ENCODE results near the gene L3MBTL1. TPM values are rescaled to one million over a fixed set of nuclear protein-coding genes. Genes with fewer than 3 reads are reported as not detected.
A peak's percentile ranks its signal among the peaks of the same experiment; 100 is the strongest.

Gene L3MBTL1
- total and polyA plus RNA-seq, 2 donors (not counting 3 experiments of a cell fraction or from before 2014, with no cell fraction given): 5.2 to 8.2 TPM

- no peak overlapping the region for H3K4me3 ChIP-seq (replicated peaks in 1 of 3; ENCODE audit: insufficient read depth in 1 of 3, low read depth in 1 of 3, low read length in 3 of 3)
- H3K4me1 ChIP-seq (ENCODE audit: control insufficient read depth, extremely low read depth, insufficient read depth, low read length): no peaks in the 10 kb centered on the region
- no peaks in the 10 kb centered on the region for H4K20me1 ChIP-seq (replicated peaks; ENCODE audit: control insufficient read depth, extremely low read depth, insufficient read depth, low read length)
- H3K36me3 ChIP-seq (ENCODE audit: control insufficient read depth in 2 of 2, extremely low read depth in 1 of 2, insufficient read depth in 2 of 2, low read length in 2 of 2): no peaks in the 10 kb centered on the region
- no peaks in the 10 kb centered on the region for H3K79me2 ChIP-seq (ENCODE audit: control insufficient read depth, insufficient read depth, low read length)
- BruUV-seq (replicated peaks): no TSS peak
- no peaks in the 10 kb centered on the region for H3K9me3 ChIP-seq (replicated peaks; ENCODE audit: control insufficient read depth, insufficient read depth, low read length)
- no peak overlapping the region for H2AFZ ChIP-seq (ENCODE audit: low read depth, low read length)
- FAIRE-seq: peak; percentile 59
- DNase-seq (ENCODE audit: low read depth, low spot score): no peak
- TF ChIP-seq MAX (IDR thresholded peaks at IDR 0.05; ENCODE audit: insufficient read depth, insufficient read length) (no peak), JUN (IDR thresholded peaks at IDR 0.05; ENCODE audit: borderline replicate concordance, insufficient read depth, insufficient read length, low read depth) (no peak), POLR2AphosphoS5 (IDR thresholded peaks at IDR 0.05; ENCODE audit: insufficient read depth, low read depth, low read length) (no peak), GATA2 (IDR thresholded peaks at IDR 0.05; ENCODE audit: insufficient read depth, insufficient read length, low read depth, low read length) (no peak), FOS (IDR thresholded peaks at IDR 0.05; ENCODE audit: borderline replicate concordance, insufficient read depth, low read length) (no peak), POLR2A (IDR thresholded peaks at IDR 0.05; ENCODE audit: low read depth, low read length) (no peak)
- TF ChIP-seq, protein P1, sequence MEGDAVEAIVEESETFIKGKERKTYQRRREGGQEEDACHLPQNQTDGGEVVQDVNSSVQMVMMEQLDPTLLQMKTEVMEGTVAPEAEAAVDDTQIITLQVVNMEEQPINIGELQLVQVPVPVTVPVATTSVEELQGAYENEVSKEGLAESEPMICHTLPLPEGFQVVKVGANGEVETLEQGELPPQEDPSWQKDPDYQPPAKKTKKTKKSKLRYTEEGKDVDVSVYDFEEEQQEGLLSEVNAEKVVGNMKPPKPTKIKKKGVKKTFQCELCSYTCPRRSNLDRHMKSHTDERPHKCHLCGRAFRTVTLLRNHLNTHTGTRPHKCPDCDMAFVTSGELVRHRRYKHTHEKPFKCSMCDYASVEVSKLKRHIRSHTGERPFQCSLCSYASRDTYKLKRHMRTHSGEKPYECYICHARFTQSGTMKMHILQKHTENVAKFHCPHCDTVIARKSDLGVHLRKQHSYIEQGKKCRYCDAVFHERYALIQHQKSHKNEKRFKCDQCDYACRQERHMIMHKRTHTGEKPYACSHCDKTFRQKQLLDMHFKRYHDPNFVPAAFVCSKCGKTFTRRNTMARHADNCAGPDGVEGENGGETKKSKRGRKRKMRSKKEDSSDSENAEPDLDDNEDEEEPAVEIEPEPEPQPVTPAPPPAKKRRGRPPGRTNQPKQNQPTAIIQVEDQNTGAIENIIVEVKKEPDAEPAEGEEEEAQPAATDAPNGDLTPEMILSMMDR (IDR thresholded peaks at IDR 0.05; ENCODE audit: extremely low read depth in 1 of 2, insufficient read depth in 1 of 2, low read depth in 1 of 2, low read length in 2 of 2): no peak
- CTCF ChIA-PET: interaction anchor here (2.7 kb wide), 1 partner anchor 17 kb away, joined by 17 read pairs; no protein-coding TSS in a partner anchor
- H3K9ac ChIP-seq (replicated peaks; ENCODE audit: extremely low read depth, insufficient read depth, low read length): no peak overlapping the region
- intact Hi-C loops (cut with micrococcal nuclease) (no loop called here), dilution Hi-C loops (cut with MboI; ENCODE audit: extremely low pct_ligation_motif_present, low sequenced_read_pairs) (no loop called here)
- POLR2A ChIA-PET: no interaction called here
- H3K9me1 ChIP-seq (replicated peaks; ENCODE audit: control insufficient read depth, extremely low read depth, insufficient read depth, low read length): no peaks in the 10 kb centered on the region
- H3K27ac ChIP-seq (ENCODE audit: insufficient read depth, low read depth, low read length): no peak overlapping the region
- H3K4me2 ChIP-seq (ENCODE audit: insufficient read depth, low read length): no peak overlapping the region
- no peaks in the 10 kb centered on the region for H3K27me3 ChIP-seq (ENCODE audit: control insufficient read depth in 2 of 2, insufficient read depth in 2 of 2, low read length in 2 of 2)
These were observed 46.9 kb downstream of the L3MBTL1 start for GRCh38 chr20:43554369-43554768.
